GM12873 (cell line): ENCODE data around the gene SNX30.

Experiments
- CTCF ChIP-seq: IDR thresholded peaks from 2 replicates; pipeline ENCODE4 v1.5.1; 2012; ENCODE audit warnings: low read depth, mild to moderate bottlenecking, moderate library complexity, low read length, control low read depth; ENCODE audit not compliant: insufficient read depth; ENCODE audit errors: missing control alignments

Gene SNX30

GRCh38 chr9:112785986-112786385 lies 35.4 kb downstream of the SNX30 start:
- TF ChIP-seq CTCF = no peak

GRCh38 chr9:112786829-112787520 lies 36.4 kb downstream of the SNX30 start:
- TF ChIP-seq CTCF = no peak

- no peak for TF ChIP-seq CTCF
Observed at GRCh38 chr9:112787978-112788377, 37.4 kb downstream of the SNX30 start.

- no peak for TF ChIP-seq CTCF
Observed at GRCh38 chr9:112789473-112789872, 38.9 kb downstream of the SNX30 start.

- no peak for TF ChIP-seq CTCF
Observed at GRCh38 chr9:112789891-112790774, 39.6 kb downstream of the SNX30 start.

GRCh38 chr9:112792670-112793069 lies 42.1 kb downstream of the SNX30 start:
- TF ChIP-seq CTCF = no peak

GRCh38 chr9:112793213-112793810 lies 42.8 kb downstream of the SNX30 start:
- TF ChIP-seq CTCF = peak; percentile 98
